Transverse colon (tissue), 4 donors: Measurements from ENCODE around the gene TGFBR3L.

Experiments used
- EP300 ChIP-seq: sonication (generic); formaldehyde crosslinking; IDR thresholded peaks from one replicate; pipeline ENCODE4 v1.6.1; 2017; ENCODE audit warnings: antibody characterized with exemption, low read depth
- POLR2A ChIP-seq: fragments of 450-650 bp; IDR thresholded peaks from one replicate; pipeline ENCODE4 v1.6.1; 2016; ENCODE audit warnings: antibody characterized with exemption, mild to moderate bottlenecking, moderate library complexity
- POLR2AphosphoS5 ChIP-seq, 3 donors: sonication (generic); formaldehyde crosslinking; IDR thresholded peaks; one replicate each; pipeline ENCODE4 v1.6.1; 2016; ENCODE audit warnings: antibody characterized with exemption in 3 of 3
- TF ChIP-seq, protein P1 (sequence below), 5 experiments: fragments of 200-600 bp in 3 of 5; fragments of 450-650 bp in 2 of 5; sonication (generic) in 3 of 5; IDR thresholded peaks; 1 replicate in 2 of 5; 2 replicates in 3 of 5; pipeline ENCODE4 v1.5.1; 2016 to 2017; ENCODE audit warnings: antibody characterized with exemption in 5 of 5, inconsistent platforms in 3 of 5, mild to moderate bottlenecking in 2 of 5, moderate library complexity in 1 of 5

DNA sequence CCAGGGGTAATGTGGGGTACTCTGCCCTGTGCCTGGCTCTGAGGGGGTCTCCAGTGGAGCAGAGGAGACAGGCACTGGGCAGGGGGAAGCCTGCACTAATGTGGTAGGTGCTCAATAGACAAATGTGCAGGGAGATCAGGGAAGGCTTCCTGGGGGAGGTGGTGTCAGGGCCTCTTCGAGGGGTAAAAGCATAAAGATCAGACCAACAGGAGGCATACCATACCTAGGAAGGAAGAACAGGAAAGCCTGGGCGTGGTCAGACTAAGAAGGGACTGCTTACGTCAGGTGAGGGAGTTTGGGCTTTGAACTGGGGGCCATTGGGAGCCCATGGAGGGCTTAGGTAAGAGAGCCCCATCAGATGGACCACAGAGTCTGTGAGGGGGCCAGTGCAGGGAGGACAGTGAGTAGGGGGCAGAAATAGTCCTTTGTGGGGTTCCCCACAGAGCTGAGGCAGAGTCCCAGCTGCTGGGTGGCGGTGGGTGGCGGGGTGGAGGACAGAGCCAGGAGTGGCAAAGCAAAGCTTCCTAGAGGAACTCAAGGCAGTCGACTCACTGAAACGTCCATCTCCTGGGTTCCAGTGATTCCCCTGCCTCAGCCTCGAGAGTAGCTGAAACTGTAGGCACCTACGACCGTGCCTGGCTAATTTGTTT is 49.2 kb upstream of the TGFBR3L start:
- TF ChIP-seq, protein P1, sequence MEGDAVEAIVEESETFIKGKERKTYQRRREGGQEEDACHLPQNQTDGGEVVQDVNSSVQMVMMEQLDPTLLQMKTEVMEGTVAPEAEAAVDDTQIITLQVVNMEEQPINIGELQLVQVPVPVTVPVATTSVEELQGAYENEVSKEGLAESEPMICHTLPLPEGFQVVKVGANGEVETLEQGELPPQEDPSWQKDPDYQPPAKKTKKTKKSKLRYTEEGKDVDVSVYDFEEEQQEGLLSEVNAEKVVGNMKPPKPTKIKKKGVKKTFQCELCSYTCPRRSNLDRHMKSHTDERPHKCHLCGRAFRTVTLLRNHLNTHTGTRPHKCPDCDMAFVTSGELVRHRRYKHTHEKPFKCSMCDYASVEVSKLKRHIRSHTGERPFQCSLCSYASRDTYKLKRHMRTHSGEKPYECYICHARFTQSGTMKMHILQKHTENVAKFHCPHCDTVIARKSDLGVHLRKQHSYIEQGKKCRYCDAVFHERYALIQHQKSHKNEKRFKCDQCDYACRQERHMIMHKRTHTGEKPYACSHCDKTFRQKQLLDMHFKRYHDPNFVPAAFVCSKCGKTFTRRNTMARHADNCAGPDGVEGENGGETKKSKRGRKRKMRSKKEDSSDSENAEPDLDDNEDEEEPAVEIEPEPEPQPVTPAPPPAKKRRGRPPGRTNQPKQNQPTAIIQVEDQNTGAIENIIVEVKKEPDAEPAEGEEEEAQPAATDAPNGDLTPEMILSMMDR (IDR thresholded peaks at IDR 0.05): no peak
- no peak for TF ChIP-seq POLR2A
- no peak for TF ChIP-seq POLR2AphosphoS5 (IDR thresholded peaks at IDR 0.05)
- TF ChIP-seq EP300: no peak
